GM20000 (cell line): ENCODE data around the gene SPOPL.

Experiments
- DNase-seq: peaks from one replicate; pipeline ENCODE4 v3.0.0; 2012; ENCODE audit warnings: low spot score
- CTCF ChIP-seq: IDR thresholded peaks from 2 replicates; pipeline ENCODE4 v1.5.1; 2012; ENCODE audit warnings: mild to moderate bottlenecking, control low read depth; ENCODE audit errors: extremely low read depth, missing control alignments

The SPOPL gene

GRCh38 chr2:138622613-138623012 lies 121.0 kb downstream of the SPOPL start:
- TF ChIP-seq CTCF, result no peak
- DNase-seq, result no peak
